Kidney (tissue), 14 donors: ENCODE measurements around the gene PRAMEF12. TPM values are rescaled to one million over a fixed set of nuclear protein-coding genes. Genes with fewer than 3 reads are reported as not detected.

ENCODE experiments used
- DNase-seq, 5 donors: peaks; one replicate each; pipeline ENCODE4 v3.0.0-alpha.2; 2013 to 2020
- FAIRE-seq: peaks from 2 replicates; lab custom pipeline; 2012; peaks lifted over from hg19 to GRCh38; lab: Jason Lieb, UNC
- H3K27ac ChIP-seq, 2 donors: one replicate each; pipeline ENCODE4 v1.7.0; 2013; ENCODE audit warnings: low read depth in 2 of 2, low read length in 2 of 2, inconsistent platforms in 1 of 2
- H3K27me3 ChIP-seq: one replicate; pipeline ENCODE4 v1.7.1; 2013; ENCODE audit warnings: low read length, inconsistent platforms; ENCODE audit not compliant: control insufficient read depth, insufficient read depth
- H3K36me3 ChIP-seq, 3 donors: one replicate each; pipeline versions ENCODE4 v1.7.0 to v1.7.1; 2013; ENCODE audit warnings: low read length in 3 of 3, control low read depth in 1 of 3, inconsistent platforms in 1 of 3; ENCODE audit not compliant: insufficient read depth in 3 of 3, control insufficient read depth in 2 of 3
- H3K4me1 ChIP-seq, 3 donors: one replicate each; pipeline versions ENCODE4 v1.7.0 to v1.7.1; 2013; ENCODE audit warnings: low read length in 3 of 3, inconsistent platforms in 1 of 3, low read depth in 1 of 3; ENCODE audit not compliant: control insufficient read depth in 2 of 3, insufficient read depth in 2 of 3
- H3K4me3 ChIP-seq, 3 donors: one replicate each; pipeline versions ENCODE4 v1.7.0 to v1.8.1; 2013; ENCODE audit warnings: low read length in 3 of 3, control low read depth in 1 of 3, inconsistent platforms in 1 of 3
- H3K9ac ChIP-seq, 3 donors: one replicate each; pipeline versions ENCODE4 v1.7.0 to v1.7.1; 2013; ENCODE audit warnings: low read length in 3 of 3, control low read depth in 1 of 3, inconsistent platforms in 1 of 3
- H3K9me3 ChIP-seq, 3 donors: one replicate each; pipeline versions ENCODE4 v1.7.0 to v1.7.1; 2013; ENCODE audit warnings: low read length in 3 of 3, control low read depth in 1 of 3, inconsistent platforms in 1 of 3; ENCODE audit not compliant: control insufficient read depth in 2 of 3, insufficient read depth in 1 of 3
- CTCF ChIP-seq: IDR thresholded peaks from 3 replicates; pipeline ENCODE4 v1.5.1; 2012; ENCODE audit warnings: mild to moderate bottlenecking, moderate library complexity, borderline replicate concordance; ENCODE audit not compliant: insufficient read depth; ENCODE audit errors: extremely low read depth
- intact Hi-C: fragments of 100-400 bp; cut with DNase I; formaldehyde crosslinking; loops from one replicate; pipeline ENCODE4 v1.11.1; 2022
- polyA plus RNA-seq: library from polyadenylated mRNA; stranded (reverse); fragments of 350-450 nt; fragmentation: Illumina TruSeq; extraction: RNeasy Lipid Tissue Mini Kit (QIAGEN cat#74804); gene quantifications from one replicate; pipeline ENCODE4 v1.2.3, GENCODE V29; 2014; ENCODE audit warnings: low read depth, low replicate concordance; ENCODE audit not compliant: insufficient read depth
- total RNA-seq: library from RNA; stranded (reverse); fragmentation: NEBNext Ultra II Directional; extraction: Animal tissue kit (Norgen Biotek cat#: 25700); gene quantifications from one replicate; pipeline ENCODE4 v1.2.1, GENCODE V29; 2021
- donor health status: control.
- donor health status: control.
- donor health status: control.
- donor health status: control.
- donor health status: control.
- donor health status: DM: yes; HTN: yes; CAD: no.
- donor health status: Normal renal cell carcinoma (clear cell type).

PRAMEF12 gene
- total and polyA plus RNA-seq, 2 donors from 2014 or later: not detected

GRCh38 chr1:12771186-12771585 lies 2.4 kb upstream of the PRAMEF12 start:
- H3K4me1 ChIP-seq: no peaks in the 10 kb centered on the region
- H3K9me3 ChIP-seq: no peaks in the 10 kb centered on the region
- intact Hi-C loops: no loop called here
- H3K27me3 ChIP-seq: no peaks in the 10 kb centered on the region
- H3K36me3 ChIP-seq: no peaks in the 10 kb centered on the region
- FAIRE-seq (no peak), DNase-seq (no peak)
- no peak overlapping the region for H3K9ac ChIP-seq
- TF ChIP-seq CTCF: no peak
- H3K4me3 ChIP-seq: no peak overlapping the region
- no peak overlapping the region for H3K27ac ChIP-seq

GRCh38 chr1:12772520-12772919 lies 1.0 kb upstream of the PRAMEF12 start:
- FAIRE-seq (no peak), DNase-seq (no peak)
- no peak overlapping the region for H3K9ac ChIP-seq

GRCh38 chr1:12774801-12775345 lies 1.3 kb downstream of the PRAMEF12 start:
- no peak for TF ChIP-seq CTCF
- DNase-seq (no peak), FAIRE-seq (no peak)
- H3K4me1 ChIP-seq: no peaks in the 10 kb centered on the region
- no peaks in the 10 kb centered on the region for H3K9me3 ChIP-seq
- no peak overlapping the region for H3K27ac ChIP-seq
- no peaks in the 10 kb centered on the region for H3K36me3 ChIP-seq
- H3K9ac ChIP-seq: no peak overlapping the region
- H3K4me3 ChIP-seq: no peak overlapping the region
- intact Hi-C loops: no loop called here
- no peaks in the 10 kb centered on the region for H3K27me3 ChIP-seq

More at GRCh38 chr1:12772520-12772919, 1.0 kb upstream of the PRAMEF12 start:
- no peaks in the 10 kb centered on the region for H3K4me1 ChIP-seq
- H3K27me3 ChIP-seq: no peaks in the 10 kb centered on the region
- intact Hi-C loops: no loop called here
- TF ChIP-seq CTCF: no peak
- no peaks in the 10 kb centered on the region for H3K36me3 ChIP-seq
- H3K27ac ChIP-seq: no peak overlapping the region
- no peaks in the 10 kb centered on the region for H3K9me3 ChIP-seq
- H3K4me3 ChIP-seq: no peak overlapping the region

- H3K4me3 ChIP-seq: no peak overlapping the region
- no peak overlapping the region for H3K27ac ChIP-seq
- H3K36me3 ChIP-seq: no peaks in the 10 kb centered on the region
- TF ChIP-seq CTCF: no peak
- no peaks in the 10 kb centered on the region for H3K4me1 ChIP-seq
- no peak overlapping the region for H3K9ac ChIP-seq
- DNase-seq: no peak
- no peak for FAIRE-seq
- no peaks in the 10 kb centered on the region for H3K9me3 ChIP-seq
- H3K27me3 ChIP-seq: no peaks in the 10 kb centered on the region
- intact Hi-C loops: no loop called here
These were observed 1.9 kb downstream of the PRAMEF12 start for GRCh38 chr1:12775443-12775842.
